Neural cell (in vitro differentiated cells): ENCODE results near the gene PAPPA2.

Source experiments
- EP300 ChIP-seq: fragments of 450-650 bp; conservative IDR thresholded peaks from 2 replicates; pipeline ENCODE4 v1.6.1; 2014; ENCODE audit warnings: antibody characterized with exemption, mild to moderate bottlenecking, moderate library complexity; ENCODE audit not compliant: poor library complexity, severe bottlenecking
- EZH2 ChIP-seq: fragments of 200-600, 300-800 bp; shearing (Covaris generic), sonication (generic); IDR thresholded peaks from 2 replicates; pipeline ENCODE4 v1.6.1; 2014; ENCODE audit warnings: antibody characterized with exemption, low read length, borderline replicate concordance, mild to moderate bottlenecking; ENCODE audit not compliant: insufficient read depth, poor library complexity, severe bottlenecking
- RAD21 ChIP-seq: fragments of 450-650 bp; conservative IDR thresholded peaks from 2 replicates; pipeline ENCODE4 v1.6.1; 2014; ENCODE audit warnings: antibody characterized with exemption, mild to moderate bottlenecking, moderate library complexity
- TF ChIP-seq, protein P1 (sequence below): fragments of 450-650 bp; IDR thresholded peaks from 2 replicates; pipeline ENCODE4 v1.5.1; 2014; ENCODE audit warnings: antibody characterized with exemption, mild to moderate bottlenecking, moderate library complexity; ENCODE audit not compliant: poor library complexity, severe bottlenecking
- TF ChIP-seq, protein P2 (sequence below): IDR thresholded peaks from 2 replicates; pipeline ENCODE4 v1.6.1; 2012; ENCODE audit warnings: borderline replicate concordance

DNA sequence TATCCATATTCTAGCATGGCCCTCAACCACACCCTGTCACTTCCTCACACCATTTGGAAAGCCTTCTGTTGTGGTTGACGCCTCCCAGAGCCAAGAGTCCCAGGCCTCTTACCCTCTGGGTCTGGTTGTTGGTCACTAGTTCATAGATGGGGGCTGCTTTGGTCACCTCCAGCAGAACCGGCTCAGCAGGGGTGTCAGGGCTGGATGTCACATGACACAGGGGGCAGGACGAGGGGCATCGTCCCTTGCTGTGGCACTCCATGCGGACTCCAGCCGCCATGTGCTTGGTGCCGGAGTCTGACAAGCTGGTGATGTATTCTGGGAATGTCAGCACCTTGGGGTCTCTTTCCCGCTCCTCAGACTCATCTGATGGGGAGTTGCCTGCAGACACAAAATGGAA, 431.5 kb downstream of the PAPPA2 start:
- TF ChIP-seq, protein P1, sequence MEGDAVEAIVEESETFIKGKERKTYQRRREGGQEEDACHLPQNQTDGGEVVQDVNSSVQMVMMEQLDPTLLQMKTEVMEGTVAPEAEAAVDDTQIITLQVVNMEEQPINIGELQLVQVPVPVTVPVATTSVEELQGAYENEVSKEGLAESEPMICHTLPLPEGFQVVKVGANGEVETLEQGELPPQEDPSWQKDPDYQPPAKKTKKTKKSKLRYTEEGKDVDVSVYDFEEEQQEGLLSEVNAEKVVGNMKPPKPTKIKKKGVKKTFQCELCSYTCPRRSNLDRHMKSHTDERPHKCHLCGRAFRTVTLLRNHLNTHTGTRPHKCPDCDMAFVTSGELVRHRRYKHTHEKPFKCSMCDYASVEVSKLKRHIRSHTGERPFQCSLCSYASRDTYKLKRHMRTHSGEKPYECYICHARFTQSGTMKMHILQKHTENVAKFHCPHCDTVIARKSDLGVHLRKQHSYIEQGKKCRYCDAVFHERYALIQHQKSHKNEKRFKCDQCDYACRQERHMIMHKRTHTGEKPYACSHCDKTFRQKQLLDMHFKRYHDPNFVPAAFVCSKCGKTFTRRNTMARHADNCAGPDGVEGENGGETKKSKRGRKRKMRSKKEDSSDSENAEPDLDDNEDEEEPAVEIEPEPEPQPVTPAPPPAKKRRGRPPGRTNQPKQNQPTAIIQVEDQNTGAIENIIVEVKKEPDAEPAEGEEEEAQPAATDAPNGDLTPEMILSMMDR, result no peak
- TF ChIP-seq EZH2, result no peak
- no peak for TF ChIP-seq RAD21
- TF ChIP-seq, protein P2, sequence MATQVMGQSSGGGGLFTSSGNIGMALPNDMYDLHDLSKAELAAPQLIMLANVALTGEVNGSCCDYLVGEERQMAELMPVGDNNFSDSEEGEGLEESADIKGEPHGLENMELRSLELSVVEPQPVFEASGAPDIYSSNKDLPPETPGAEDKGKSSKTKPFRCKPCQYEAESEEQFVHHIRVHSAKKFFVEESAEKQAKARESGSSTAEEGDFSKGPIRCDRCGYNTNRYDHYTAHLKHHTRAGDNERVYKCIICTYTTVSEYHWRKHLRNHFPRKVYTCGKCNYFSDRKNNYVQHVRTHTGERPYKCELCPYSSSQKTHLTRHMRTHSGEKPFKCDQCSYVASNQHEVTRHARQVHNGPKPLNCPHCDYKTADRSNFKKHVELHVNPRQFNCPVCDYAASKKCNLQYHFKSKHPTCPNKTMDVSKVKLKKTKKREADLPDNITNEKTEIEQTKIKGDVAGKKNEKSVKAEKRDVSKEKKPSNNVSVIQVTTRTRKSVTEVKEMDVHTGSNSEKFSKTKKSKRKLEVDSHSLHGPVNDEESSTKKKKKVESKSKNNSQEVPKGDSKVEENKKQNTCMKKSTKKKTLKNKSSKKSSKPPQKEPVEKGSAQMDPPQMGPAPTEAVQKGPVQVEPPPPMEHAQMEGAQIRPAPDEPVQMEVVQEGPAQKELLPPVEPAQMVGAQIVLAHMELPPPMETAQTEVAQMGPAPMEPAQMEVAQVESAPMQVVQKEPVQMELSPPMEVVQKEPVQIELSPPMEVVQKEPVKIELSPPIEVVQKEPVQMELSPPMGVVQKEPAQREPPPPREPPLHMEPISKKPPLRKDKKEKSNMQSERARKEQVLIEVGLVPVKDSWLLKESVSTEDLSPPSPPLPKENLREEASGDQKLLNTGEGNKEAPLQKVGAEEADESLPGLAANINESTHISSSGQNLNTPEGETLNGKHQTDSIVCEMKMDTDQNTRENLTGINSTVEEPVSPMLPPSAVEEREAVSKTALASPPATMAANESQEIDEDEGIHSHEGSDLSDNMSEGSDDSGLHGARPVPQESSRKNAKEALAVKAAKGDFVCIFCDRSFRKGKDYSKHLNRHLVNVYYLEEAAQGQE, result no peak
- no peak for TF ChIP-seq EP300
